Endothelial cell (in vitro differentiated cells): ENCODE data around the gene SERINC5. TPM values are rescaled to one million over a fixed set of nuclear protein-coding genes. Genes with fewer than 3 reads are reported as not detected.
"Not testable (repeated sequence)": the region's sequence is repeated elsewhere in the genome, so short reads cannot be mapped to it uniquely, and the experiment has no call there.

ENCODE experiments used
- DNase-seq: peaks from one replicate; pipeline ENCODE4 v3.0.0; 2021; ENCODE audit warnings: low spot score
- H3K27ac Mint-ChIP-seq: one replicate; pipeline ENCODE4 v1.8.0; 2021; ENCODE audit warnings: mixed read lengths, inconsistent platforms; ENCODE audit not compliant: unreplicated experiment
- H3K27me3 Mint-ChIP-seq: one replicate; pipeline ENCODE4 v1.8.0; 2021; ENCODE audit warnings: mild to moderate bottlenecking, moderate library complexity, mixed read lengths, inconsistent platforms; ENCODE audit not compliant: unreplicated experiment
- H3K36me3 Mint-ChIP-seq: one replicate; pipeline ENCODE4 v1.8.0; 2021; ENCODE audit warnings: mild to moderate bottlenecking, low read depth, mixed read lengths, inconsistent platforms; ENCODE audit not compliant: unreplicated experiment
- H3K4me1 Mint-ChIP-seq: one replicate; pipeline ENCODE4 v1.8.0; 2021; ENCODE audit warnings: mild to moderate bottlenecking, mixed read lengths, inconsistent platforms; ENCODE audit not compliant: unreplicated experiment
- H3K4me3 Mint-ChIP-seq: one replicate; pipeline ENCODE4 v1.8.0; 2021; ENCODE audit warnings: mild to moderate bottlenecking, mixed read lengths, inconsistent platforms; ENCODE audit not compliant: unreplicated experiment
- H3K9me3 Mint-ChIP-seq: one replicate; pipeline ENCODE4 v1.8.0; 2021; ENCODE audit warnings: mixed read lengths, inconsistent platforms; ENCODE audit not compliant: unreplicated experiment
- total RNA-seq: library from RNA; stranded (reverse); fragmentation: NEBNext Ultra II Directional; extraction: Animal tissue kit (Norgen Biotek cat#: 25700); gene quantifications from one replicate; pipeline ENCODE4 v1.2.1, GENCODE V29; 2021; ENCODE audit not compliant: unreplicated experiment
- TF ChIP-seq, protein P1 (sequence below): fragments of 200-600 bp; sonication (generic); IDR thresholded peaks from one replicate; pipeline ENCODE4 v1.5.0; 2021; ENCODE audit warnings: antibody characterized with exemption; ENCODE audit not compliant: unreplicated experiment

SERINC5 gene
- total RNA-seq, 1 donor from 2014 or later = 122 TPM

DNA sequence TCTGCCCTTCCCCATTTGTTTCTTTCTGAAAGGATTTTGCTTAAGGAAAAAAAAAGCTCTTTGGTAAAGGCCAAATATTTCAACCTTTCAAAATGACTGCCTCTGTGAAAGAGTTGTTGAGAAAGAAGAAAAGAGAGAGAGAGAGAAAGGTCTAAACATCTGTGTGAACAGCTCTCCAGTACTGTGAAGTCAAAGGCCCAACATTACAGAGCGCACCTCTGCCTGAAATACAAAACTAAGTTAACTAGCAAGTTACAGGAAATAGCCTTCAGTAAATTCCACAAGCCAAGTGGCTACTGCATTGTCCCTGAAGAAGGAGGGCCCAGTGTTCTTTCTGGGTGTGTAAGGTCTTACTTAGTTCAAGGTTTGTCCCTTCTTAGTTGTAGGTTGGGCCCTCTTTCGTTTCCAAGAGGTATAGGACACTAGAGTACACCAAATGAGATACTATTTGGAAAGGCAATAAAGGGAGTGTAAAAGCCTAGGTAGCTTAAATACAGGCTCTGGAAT, 116.3 kb downstream of the SERINC5 start:
- peaks cover 54% of the 10 kb centered on the region for H3K4me1 Mint-ChIP-seq
- peaks cover 8% of the 10 kb centered on the region for H3K27me3 Mint-ChIP-seq
- H3K4me3 Mint-ChIP-seq = peak overlapping the region; percentile 79
- TF ChIP-seq, protein P1, sequence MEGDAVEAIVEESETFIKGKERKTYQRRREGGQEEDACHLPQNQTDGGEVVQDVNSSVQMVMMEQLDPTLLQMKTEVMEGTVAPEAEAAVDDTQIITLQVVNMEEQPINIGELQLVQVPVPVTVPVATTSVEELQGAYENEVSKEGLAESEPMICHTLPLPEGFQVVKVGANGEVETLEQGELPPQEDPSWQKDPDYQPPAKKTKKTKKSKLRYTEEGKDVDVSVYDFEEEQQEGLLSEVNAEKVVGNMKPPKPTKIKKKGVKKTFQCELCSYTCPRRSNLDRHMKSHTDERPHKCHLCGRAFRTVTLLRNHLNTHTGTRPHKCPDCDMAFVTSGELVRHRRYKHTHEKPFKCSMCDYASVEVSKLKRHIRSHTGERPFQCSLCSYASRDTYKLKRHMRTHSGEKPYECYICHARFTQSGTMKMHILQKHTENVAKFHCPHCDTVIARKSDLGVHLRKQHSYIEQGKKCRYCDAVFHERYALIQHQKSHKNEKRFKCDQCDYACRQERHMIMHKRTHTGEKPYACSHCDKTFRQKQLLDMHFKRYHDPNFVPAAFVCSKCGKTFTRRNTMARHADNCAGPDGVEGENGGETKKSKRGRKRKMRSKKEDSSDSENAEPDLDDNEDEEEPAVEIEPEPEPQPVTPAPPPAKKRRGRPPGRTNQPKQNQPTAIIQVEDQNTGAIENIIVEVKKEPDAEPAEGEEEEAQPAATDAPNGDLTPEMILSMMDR = no peak
- no peak for DNase-seq
- peaks cover 25% of the 10 kb centered on the region for H3K36me3 Mint-ChIP-seq
- no peaks in the 10 kb centered on the region for H3K9me3 Mint-ChIP-seq
- peak overlapping the region; percentile 92 for H3K27ac Mint-ChIP-seq

DNA sequence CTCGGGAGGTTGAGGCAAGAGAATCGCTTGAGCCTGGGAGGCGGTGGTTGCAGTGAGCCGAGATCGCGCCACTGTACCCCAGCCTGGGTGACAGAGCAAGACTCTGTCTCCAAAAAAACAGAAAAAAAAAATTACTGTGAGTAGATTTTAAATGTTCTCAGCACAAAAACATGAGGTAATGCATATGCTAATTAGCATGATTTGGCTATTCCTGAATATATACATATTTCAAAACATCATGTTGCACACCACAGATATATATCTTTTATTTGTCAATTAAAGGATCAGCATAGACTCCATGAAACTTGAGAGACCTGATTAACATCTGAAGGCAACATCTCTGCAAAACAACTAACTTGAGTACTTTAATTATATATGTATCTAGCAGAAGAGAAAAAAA, 117.4 kb downstream of the SERINC5 start:
- Mint-ChIP-seq H3K27me3 (peaks cover 9% of the 10 kb centered on the region), H3K9me3 (no peaks in the 10 kb centered on the region), H3K27ac (no peak overlapping the region), H3K36me3 (peaks cover 19% of the 10 kb centered on the region), H3K4me3 (no peak overlapping the region), H3K4me1 (peaks cover 57% of the 10 kb centered on the region)
- no peak for DNase-seq
- TF ChIP-seq, protein P1 = no peak

DNA sequence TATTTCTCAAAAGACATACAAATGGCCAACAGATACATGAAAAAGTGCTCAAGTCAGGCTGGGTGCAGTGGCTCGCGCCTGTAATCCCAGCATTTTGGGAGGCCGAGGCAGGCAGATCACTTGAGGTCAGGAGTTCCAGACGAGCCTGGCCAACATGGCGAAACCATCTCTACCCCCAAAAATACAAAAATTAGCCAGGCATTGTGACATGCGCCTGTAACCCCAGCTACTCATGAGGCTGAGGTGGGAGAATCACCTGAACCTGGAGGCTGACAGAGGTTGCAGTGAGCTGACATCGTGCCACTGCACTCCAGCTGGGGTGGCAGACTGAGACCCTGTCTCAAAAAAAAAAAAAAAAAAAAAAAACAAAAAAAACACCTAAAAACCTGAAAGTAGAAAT, 119.0 kb downstream of the SERINC5 start:
- peak overlapping the region; percentile 57 for H3K27ac Mint-ChIP-seq

DNA sequence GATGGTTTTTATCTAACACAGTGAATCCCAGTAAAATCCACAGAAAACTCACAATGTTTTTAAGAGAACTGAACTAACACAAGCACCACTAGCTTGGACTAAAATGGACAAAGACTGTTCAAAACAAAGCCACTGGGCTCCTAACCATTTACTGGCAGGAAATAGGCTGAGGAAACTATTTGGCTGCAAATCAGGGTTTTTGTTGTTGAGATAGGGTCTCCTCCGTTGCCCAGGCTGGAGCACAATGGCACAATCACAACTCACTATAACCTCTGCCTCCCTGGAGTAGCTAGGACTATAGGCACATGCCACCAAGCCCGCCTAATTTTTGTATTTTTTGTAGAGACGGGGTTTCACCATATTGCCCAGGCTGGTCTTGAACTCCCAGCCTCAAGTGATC, 121.0 kb downstream of the SERINC5 start:
- H3K36me3 Mint-ChIP-seq = peaks cover 26% of the 10 kb centered on the region
- no peak overlapping the region for H3K4me3 Mint-ChIP-seq
- H3K4me1 Mint-ChIP-seq = peaks cover 33% of the 10 kb centered on the region
- TF ChIP-seq, protein P1 = no peak
- H3K9me3 Mint-ChIP-seq = no peaks in the 10 kb centered on the region
- peak overlapping the region; percentile 39 for H3K27ac Mint-ChIP-seq
- H3K27me3 Mint-ChIP-seq = peaks cover 12% of the 10 kb centered on the region
- no peak for DNase-seq

More for the DNA sequence above, 119.0 kb downstream of the SERINC5 start:
- not testable (repeated sequence) for DNase-seq, H3K9me3 Mint-ChIP-seq, H3K4me3 Mint-ChIP-seq
- Mint-ChIP-seq H3K36me3 (peaks cover 20% of the 10 kb centered on the region), H3K4me1 (peaks cover 48% of the 10 kb centered on the region), H3K27me3 (peaks cover 11% of the 10 kb centered on the region)

DNA sequence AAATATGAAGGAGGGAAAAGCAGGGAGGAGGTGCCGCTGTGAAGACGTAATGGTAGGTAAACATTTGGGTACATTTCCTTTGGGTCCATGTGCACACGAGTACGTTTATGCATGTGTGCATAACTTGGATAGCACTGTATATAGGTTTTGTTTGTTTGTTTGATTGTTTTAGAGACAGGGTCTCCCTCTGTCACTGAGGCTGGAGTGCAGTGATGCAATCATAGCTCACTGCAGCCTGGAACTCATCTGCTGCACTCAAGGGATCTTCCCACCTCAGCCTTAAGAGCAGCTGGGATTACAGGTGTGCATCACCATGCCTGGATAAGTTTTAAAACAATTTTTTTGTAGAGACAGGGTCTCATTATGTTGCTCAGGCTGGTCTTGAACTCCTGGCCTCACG, 126.7 kb downstream of the SERINC5 start:
- Mint-ChIP-seq H3K27ac (no peak overlapping the region), H3K9me3 (no peaks in the 10 kb centered on the region), H3K27me3 (peaks cover 6% of the 10 kb centered on the region), H3K36me3 (peaks cover 21% of the 10 kb centered on the region), H3K4me3 (no peak overlapping the region), H3K4me1 (peaks cover 16% of the 10 kb centered on the region)
- TF ChIP-seq, protein P1 = no peak
- no peak for DNase-seq

DNA sequence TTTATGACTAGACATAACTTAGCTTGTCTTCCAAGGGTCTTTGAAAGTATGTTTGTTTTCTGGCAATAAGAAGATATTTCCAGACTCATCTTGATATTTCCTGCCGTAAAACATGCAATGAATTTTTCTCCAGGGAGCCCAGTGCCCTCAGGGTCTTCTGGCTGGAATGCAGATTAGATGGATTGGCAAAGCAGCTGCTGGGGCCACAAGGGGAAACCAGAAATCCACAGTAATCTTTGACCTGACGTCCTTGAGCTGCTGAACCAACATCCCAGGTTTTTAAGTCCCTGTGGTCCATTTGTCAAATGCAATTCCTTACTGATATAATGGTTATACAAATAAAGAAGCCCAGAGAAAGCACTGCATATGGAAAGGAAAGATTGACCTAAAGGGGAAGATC, 127.7 kb downstream of the SERINC5 start:
- H3K27ac Mint-ChIP-seq = no peak overlapping the region
- no peak for DNase-seq
- TF ChIP-seq, protein P1 = no peak
- no peak overlapping the region for H3K4me3 Mint-ChIP-seq
- peaks cover 4% of the 10 kb centered on the region for H3K27me3 Mint-ChIP-seq
- peaks cover 13% of the 10 kb centered on the region for H3K4me1 Mint-ChIP-seq
- H3K9me3 Mint-ChIP-seq = no peaks in the 10 kb centered on the region
- peaks cover 17% of the 10 kb centered on the region for H3K36me3 Mint-ChIP-seq
